ENCODE measurements around the gene LRRK2.
"Not testable (repeated sequence)": the region's sequence is repeated elsewhere in the genome, so short reads cannot be mapped to it uniquely, and the experiment has no call there.

LRRK2 gene

GRCh38 chr12:40250652-40251051 lies 25.9 kb downstream of the LRRK2 start:
- DNase-seq = not testable (repeated sequence)

- no peak for DNase-seq
These were observed 29.1 kb downstream of the LRRK2 start for GRCh38 chr12:40253936-40254335.

GRCh38 chr12:40254455-40255085 lies 29.8 kb downstream of the LRRK2 start:
- no peak for DNase-seq

GRCh38 chr12:40258371-40258770 lies 33.6 kb downstream of the LRRK2 start:
- DNase-seq = no peak

- no peak for DNase-seq
These were observed 37.1 kb downstream of the LRRK2 start for GRCh38 chr12:40261937-40262336.

- DNase-seq = no peak
These were observed 37.9 kb downstream of the LRRK2 start for GRCh38 chr12:40262657-40263056.

- no peak for DNase-seq
These were observed 39.0 kb downstream of the LRRK2 start for GRCh38 chr12:40263616-40264409.

GRCh38 chr12:40271981-40272664 lies 47.3 kb downstream of the LRRK2 start:
- DNase-seq = no peak

GRCh38 chr12:40281791-40282364 lies 57.1 kb downstream of the LRRK2 start:
- DNase-seq = no peak

- DNase-seq = no peak
These were observed 61.8 kb downstream of the LRRK2 start for GRCh38 chr12:40286583-40286982.

- no peak for DNase-seq
These were observed 62.7 kb downstream of the LRRK2 start for GRCh38 chr12:40287369-40287975.

GRCh38 chr12:40292788-40293429 lies 68.1 kb downstream of the LRRK2 start:
- DNase-seq = no peak

- no peak for DNase-seq
These were observed 73.5 kb downstream of the LRRK2 start for GRCh38 chr12:40298341-40298740.

- DNase-seq = no peak
These were observed 75.7 kb downstream of the LRRK2 start for GRCh38 chr12:40300490-40300889.

GRCh38 chr12:40309001-40309400 lies 84.2 kb downstream of the LRRK2 start:
- no peak for DNase-seq

GRCh38 chr12:40310211-40310610 lies 85.4 kb downstream of the LRRK2 start:
- DNase-seq = no peak

- DNase-seq = no peak
These were observed 87.4 kb downstream of the LRRK2 start for GRCh38 chr12:40312196-40312595.

GRCh38 chr12:40312982-40313576 lies 88.3 kb downstream of the LRRK2 start:
- DNase-seq = no peak

- DNase-seq = no peak
These were observed 89.1 kb downstream of the LRRK2 start for GRCh38 chr12:40313928-40314327.

GRCh38 chr12:40314927-40315326 lies 90.1 kb downstream of the LRRK2 start:
- DNase-seq = no peak

- DNase-seq = no peak
These were observed 90.6 kb downstream of the LRRK2 start for GRCh38 chr12:40315375-40315774.

GRCh38 chr12:40324261-40324660 lies 99.5 kb downstream of the LRRK2 start:
- no peak for DNase-seq

All from NCI-H1436 (cell line).